GM18520 (cell line): ENCODE measurements around the gene TP53.
A peak's percentile ranks its signal among the peaks of the same experiment; 100 is the strongest.
"Not testable (repeated sequence)": the region's sequence is repeated elsewhere in the genome, so short reads cannot be mapped to it uniquely, and the experiment has no call there.

Experiments used
- ATAC-seq: cut with Tn5 transposase; IDR thresholded peaks from one replicate; pipeline ENCODE4 v1.9.1; 2021; ENCODE audit not compliant: unreplicated experiment

The TP53 gene

GRCh38 chr17:7632492-7632894 lies 54.8 kb downstream of the TP53 start:
- ATAC-seq = no peak

GRCh38 chr17:7631398-7632380 lies 55.6 kb downstream of the TP53 start:
- ATAC-seq = no peak

GRCh38 chr17:7629939-7630571 lies 57.2 kb downstream of the TP53 start, which contains the start of gene SHBG:
Gene SHBG (plus strand): TSS chr17:7630135. CDS start chr17:7630173, 38 bp downstream.
- no peak for ATAC-seq

- peak; percentile 66 for ATAC-seq
These were observed 59.8 kb downstream of the TP53 start, which contains the start of gene SAT2 for GRCh38 chr17:7627250-7628121. Gene SAT2 (minus strand): TSS chr17:7627821. CDS start chr17:7627635, 186 bp downstream.

- ATAC-seq = no peak
These were observed 60.4 kb downstream of the TP53 start for GRCh38 chr17:7626956-7627249.

GRCh38 chr17:7626307-7626706 lies 61.0 kb downstream of the TP53 start:
- no peak for ATAC-seq

GRCh38 chr17:7625749-7626148 lies 61.5 kb downstream of the TP53 start:
- not testable (repeated sequence) for ATAC-seq

- ATAC-seq = no peak
These were observed 63.6 kb downstream of the TP53 start for GRCh38 chr17:7623661-7624060.

- no peak for ATAC-seq
These were observed 66.5 kb downstream of the TP53 start for GRCh38 chr17:7620835-7621234.

- ATAC-seq = no peak
These were observed 68.7 kb downstream of the TP53 start for GRCh38 chr17:7618608-7619007.
